Osteoblast (primary cell): ENCODE results near the gene GPRC5D. TPM values are rescaled to one million over a fixed set of nuclear protein-coding genes. Genes with fewer than 3 reads are reported as not detected.

Experiments used
- DNase-seq: peaks from one replicate; pipeline ENCODE4 v3.0.0; 2011; ENCODE audit warnings: low spot score, mixed read lengths; ENCODE audit not compliant: insufficient read length; ENCODE audit errors: missing footprints
- H2AFZ ChIP-seq: 2 replicates; pipeline ENCODE4 v1.6.0; 2011; ENCODE audit warnings: mild to moderate bottlenecking, low read length
- H3K27ac ChIP-seq: 2 replicates; pipeline ENCODE4 v1.5.1; 2011; ENCODE audit warnings: mild to moderate bottlenecking, low read depth, low read length, moderate library complexity
- H3K27me3 ChIP-seq: 2 replicates; pipeline ENCODE4 v1.6.0; 2012; ENCODE audit warnings: mild to moderate bottlenecking, control low read depth, inconsistent platforms, low read length, moderate library complexity; ENCODE audit not compliant: insufficient read depth
- H3K36me3 ChIP-seq: 2 replicates; pipeline ENCODE4 v1.5.1; 2011; ENCODE audit warnings: mild to moderate bottlenecking, low read length, control low read depth, moderate library complexity; ENCODE audit not compliant: insufficient read depth
- H3K4me1 ChIP-seq: 2 replicates; pipeline ENCODE4 v1.5.1; 2011; ENCODE audit warnings: mild to moderate bottlenecking, low read length, control low read depth, moderate library complexity; ENCODE audit not compliant: insufficient read depth
- H3K4me2 ChIP-seq: 2 replicates; pipeline ENCODE4 v1.6.0; 2011; ENCODE audit warnings: mild to moderate bottlenecking, low read length; ENCODE audit not compliant: insufficient read depth
- H3K4me3 ChIP-seq: fragments of 200-600 bp; sonication (generic); 3 replicates; pipeline ENCODE4 v1.5.1; 2012; ENCODE audit warnings: mild to moderate bottlenecking, low read length, inconsistent platforms; ENCODE audit not compliant: insufficient read depth
- H3K79me2 ChIP-seq: 2 replicates; pipeline ENCODE4 v1.6.0; 2012; ENCODE audit warnings: mild to moderate bottlenecking, low read length, control low read depth, inconsistent platforms; ENCODE audit not compliant: insufficient read depth
- H3K9me3 ChIP-seq: 2 replicates; pipeline ENCODE4 v1.5.1; 2011; ENCODE audit warnings: low read depth, low read length, control low read depth
- H4K20me1 ChIP-seq: 2 replicates; pipeline ENCODE4 v1.6.0; 2012; ENCODE audit warnings: mild to moderate bottlenecking, low read length, control low read depth; ENCODE audit not compliant: insufficient read depth
- total RNA-seq: library from RNA; depleted of rRNA; stranded (reverse); fragments of >200 nt; gene quantifications from 2 replicates; pipeline ENCODE4 v1.2.3, GENCODE V29; 2012
- TF ChIP-seq, protein P1 (sequence below): IDR thresholded peaks from 2 replicates; pipeline ENCODE4 v1.5.1; 2011; ENCODE audit warnings: mild to moderate bottlenecking, low read depth, low read length, moderate library complexity; ENCODE audit errors: extremely low read depth

GPRC5D gene
- total RNA-seq, 1 donor, result not detected

DNA sequence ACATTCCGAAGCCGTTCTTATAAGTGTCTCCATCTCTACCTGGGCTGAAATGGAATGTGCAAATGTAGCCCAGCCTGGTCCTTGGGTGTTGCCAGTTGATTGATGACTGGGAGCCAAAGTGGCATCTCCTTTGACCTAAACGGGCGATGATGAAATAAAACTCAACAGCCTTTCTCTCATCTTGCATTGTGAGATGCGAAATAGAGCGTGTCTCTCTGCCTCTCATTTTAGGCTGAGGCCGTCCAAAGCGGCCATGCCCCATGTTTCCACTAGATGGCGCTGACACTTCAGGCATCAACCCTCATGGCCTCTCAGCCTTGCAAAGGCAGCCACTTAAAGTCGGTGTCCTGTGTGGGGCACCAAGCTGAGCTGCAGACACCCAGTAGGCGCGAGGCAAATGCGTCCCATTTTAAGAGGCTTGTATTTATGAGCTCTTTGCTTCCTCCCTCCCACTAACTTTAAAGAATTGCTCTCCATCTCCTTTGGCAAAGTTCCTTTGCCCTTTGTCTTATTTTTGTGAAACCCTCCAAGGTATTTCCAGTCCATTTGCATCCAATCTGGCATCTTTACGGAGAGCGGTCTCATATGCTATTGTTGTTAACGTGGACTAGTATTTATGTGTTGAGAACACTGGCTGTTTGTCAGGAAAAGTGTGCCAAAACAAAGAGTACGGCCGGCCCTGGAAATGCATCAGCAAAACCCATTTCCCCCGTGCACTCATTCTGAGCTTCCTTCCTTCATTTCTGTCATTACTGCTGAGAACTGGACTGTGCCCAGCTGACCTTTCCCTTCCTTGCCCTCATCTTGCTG is 35.6 kb downstream of the GPRC5D start:
- peak; percentile 91 for DNase-seq
- Histone ChIP-seq H3K79me2 (no peaks in the 10 kb centered on the region), H3K9me3 (no peaks in the 10 kb centered on the region), H3K4me1 (peaks cover 20% of the 10 kb centered on the region), H2AFZ (peak overlapping the region; percentile 49), H4K20me1 (no peaks in the 10 kb centered on the region), H3K36me3 (peaks cover 17% of the 10 kb centered on the region), H3K4me3 (peak overlapping the region; percentile 11), H3K27me3 (no peaks in the 10 kb centered on the region), H3K27ac (peak overlapping the region; percentile 22), H3K4me2 (peak overlapping the region; percentile 61)
- TF ChIP-seq, protein P1, sequence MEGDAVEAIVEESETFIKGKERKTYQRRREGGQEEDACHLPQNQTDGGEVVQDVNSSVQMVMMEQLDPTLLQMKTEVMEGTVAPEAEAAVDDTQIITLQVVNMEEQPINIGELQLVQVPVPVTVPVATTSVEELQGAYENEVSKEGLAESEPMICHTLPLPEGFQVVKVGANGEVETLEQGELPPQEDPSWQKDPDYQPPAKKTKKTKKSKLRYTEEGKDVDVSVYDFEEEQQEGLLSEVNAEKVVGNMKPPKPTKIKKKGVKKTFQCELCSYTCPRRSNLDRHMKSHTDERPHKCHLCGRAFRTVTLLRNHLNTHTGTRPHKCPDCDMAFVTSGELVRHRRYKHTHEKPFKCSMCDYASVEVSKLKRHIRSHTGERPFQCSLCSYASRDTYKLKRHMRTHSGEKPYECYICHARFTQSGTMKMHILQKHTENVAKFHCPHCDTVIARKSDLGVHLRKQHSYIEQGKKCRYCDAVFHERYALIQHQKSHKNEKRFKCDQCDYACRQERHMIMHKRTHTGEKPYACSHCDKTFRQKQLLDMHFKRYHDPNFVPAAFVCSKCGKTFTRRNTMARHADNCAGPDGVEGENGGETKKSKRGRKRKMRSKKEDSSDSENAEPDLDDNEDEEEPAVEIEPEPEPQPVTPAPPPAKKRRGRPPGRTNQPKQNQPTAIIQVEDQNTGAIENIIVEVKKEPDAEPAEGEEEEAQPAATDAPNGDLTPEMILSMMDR, result peak; percentile 98

DNA sequence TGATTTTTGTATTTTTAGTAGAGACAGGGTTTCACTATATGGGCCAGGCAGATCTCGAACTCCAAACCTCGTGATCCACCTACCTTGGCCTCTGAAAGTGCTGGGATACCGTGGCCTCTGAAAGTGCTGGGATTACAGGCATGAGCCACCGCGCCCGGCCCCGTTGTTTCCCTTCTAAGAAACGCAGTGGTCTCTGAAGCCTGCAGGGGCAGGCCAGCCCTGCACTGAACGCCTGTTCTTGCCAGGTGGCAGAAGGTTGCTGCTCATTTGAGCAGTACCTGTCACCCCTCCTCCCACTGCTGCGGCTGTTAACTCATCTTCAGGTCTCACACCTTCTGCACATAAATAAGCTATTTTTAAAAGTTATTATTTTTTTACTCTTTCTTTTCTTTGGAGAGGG is 36.3 kb downstream of the GPRC5D start:
- Histone ChIP-seq H2AFZ (no peak overlapping the region), H3K27me3 (no peaks in the 10 kb centered on the region), H3K27ac (no peak overlapping the region), H4K20me1 (no peaks in the 10 kb centered on the region), H3K4me2 (no peak overlapping the region), H3K79me2 (no peaks in the 10 kb centered on the region), H3K36me3 (peaks cover 17% of the 10 kb centered on the region), H3K4me3 (no peak overlapping the region), H3K4me1 (peaks cover 16% of the 10 kb centered on the region), H3K9me3 (no peaks in the 10 kb centered on the region)
- TF ChIP-seq, protein P1, result no peak
- no peak for DNase-seq

DNA sequence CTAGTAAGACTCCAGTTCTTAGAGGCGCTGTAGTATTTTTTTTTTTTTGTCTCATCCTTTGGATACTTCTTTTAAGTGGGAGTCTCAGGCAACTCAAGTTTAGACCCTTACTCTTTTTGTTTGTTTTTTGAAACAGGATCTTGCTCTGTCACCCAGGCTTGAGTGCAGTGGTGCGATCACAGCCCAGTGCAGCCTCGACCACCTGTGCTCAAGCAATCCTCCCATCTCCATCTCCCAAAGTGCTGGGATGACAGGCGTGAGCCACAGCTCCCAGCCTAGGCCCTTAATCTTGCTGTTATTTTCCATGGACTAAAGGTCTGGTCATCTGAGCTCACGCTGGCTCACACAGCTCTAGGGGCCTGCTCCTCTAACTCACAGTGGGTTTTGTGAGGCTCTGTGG is 39.3 kb downstream of the GPRC5D start:
- TF ChIP-seq, protein P1, result no peak

DNA sequence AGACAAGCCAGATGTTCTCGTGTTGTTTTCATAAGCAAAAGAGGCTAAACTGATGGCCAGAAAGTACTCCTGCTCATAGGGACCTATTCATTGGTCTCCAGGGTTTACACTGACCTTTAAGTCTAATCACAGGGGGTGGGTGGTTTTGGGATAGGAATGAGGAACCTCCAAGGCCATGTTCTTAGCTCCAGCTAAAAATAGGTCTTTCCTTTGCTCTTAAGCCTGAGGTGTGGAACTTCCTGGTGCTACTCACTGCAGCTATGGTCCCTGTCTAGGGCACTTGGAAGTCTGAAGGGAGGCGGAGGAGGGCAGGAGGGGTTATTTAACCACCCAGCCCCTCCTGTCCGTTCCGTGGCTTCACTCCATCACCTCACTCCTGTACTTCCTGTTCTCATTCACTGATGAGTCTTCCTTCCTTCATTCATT is 42.0 kb downstream of the GPRC5D start:
- no peaks in the 10 kb centered on the region for H3K9me3 ChIP-seq
- H3K27ac ChIP-seq, result peak overlapping the region; percentile 4
- DNase-seq, result no peak
- no peak overlapping the region for H3K4me3 ChIP-seq
- H3K79me2 ChIP-seq, result peaks cover 10% of the 10 kb centered on the region
- H3K27me3 ChIP-seq, result no peaks in the 10 kb centered on the region
- H3K4me1 ChIP-seq, result peaks cover 4% of the 10 kb centered on the region
- peaks cover 23% of the 10 kb centered on the region for H3K36me3 ChIP-seq
- TF ChIP-seq, protein P1, result no peak
- H3K4me2 ChIP-seq, result no peak overlapping the region
- H4K20me1 ChIP-seq, result no peaks in the 10 kb centered on the region
- H2AFZ ChIP-seq, result peak overlapping the region; percentile 49

More for the DNA sequence above, 39.3 kb downstream of the GPRC5D start:
- Histone ChIP-seq H3K27ac (no peak overlapping the region), H2AFZ (no peak overlapping the region), H3K36me3 (peaks cover 23% of the 10 kb centered on the region), H3K79me2 (peaks cover 10% of the 10 kb centered on the region), H3K4me3 (no peak overlapping the region), H3K4me2 (no peak overlapping the region), H3K9me3 (no peaks in the 10 kb centered on the region), H4K20me1 (no peaks in the 10 kb centered on the region), H3K27me3 (no peaks in the 10 kb centered on the region), H3K4me1 (peaks cover 15% of the 10 kb centered on the region)
- DNase-seq, result no peak
